A549 (cell line): Measurements from ENCODE around the gene MCTP1. TPM values are rescaled to one million over a fixed set of nuclear protein-coding genes. Genes with fewer than 3 reads are reported as not detected.
A peak's percentile ranks its signal among the peaks of the same experiment; 100 is the strongest.
"Not testable (repeated sequence)": the region's sequence is repeated elsewhere in the genome, so short reads cannot be mapped to it uniquely, and the experiment has no call there.

Experiments used
- ATAC-seq, 2 experiments: fragments of 200-7000 bp in 1 of 2; fragments of >200 bp in 1 of 2; cut with Nextera tagmentation in 1 of 2; cut with Tn5 transposase in 1 of 2; 3 replicates each; pipeline versions ENCODE4 v1.8.0 to v1.9.1; 2018 to 2020; ENCODE audit warnings: mild to moderate bottlenecking in 1 of 2, moderate library complexity in 1 of 2
- CTCF ChIA-PET: fragments of 300-600 bp; sonication (Branson Sonifier 250); formaldehyde crosslinking; extraction: SDS; loops from one replicate; lab custom pipeline; 2021; ENCODE audit warnings: antibody characterized with exemption, inconsistent platforms; lab: Yijun Ruan, JAX
- POLR2A ChIA-PET: fragments of 350-600 bp; formaldehyde crosslinking; extraction: SDS; loops from one replicate; lab custom pipeline; 2021; ENCODE audit warnings: antibody characterized with exemption, inconsistent platforms; lab: Yijun Ruan, JAX
- DNase-seq, 2 experiments: peaks; one replicate each; pipeline versions ENCODE4 v3.0.0 to v3.0.0-alpha.2; 2011 to 2016; ENCODE audit warnings: low read depth in 1 of 2, low spot score in 1 of 2
- FAIRE-seq: peaks from 2 replicates; lab custom pipeline; 2011; peaks lifted over from hg19 to GRCh38; lab: Jason Lieb, UNC
- H3K27ac ChIP-seq, 2 experiments: fragments of >200 bp; sonication (Bioruptor Twin); formaldehyde crosslinking; 3 replicates each; pipeline ENCODE4 v1.5.1; 2016 to 2017
- H3K4me1 ChIP-seq: fragments of >200 bp; sonication (Bioruptor Twin); formaldehyde crosslinking; 3 replicates; pipeline ENCODE4 v1.6.1; 2016
- H3K4me2 ChIP-seq: fragments of >200 bp; sonication (Bioruptor Twin); formaldehyde crosslinking; 3 replicates; pipeline ENCODE4 v1.6.1; 2016
- H3K4me3 ChIP-seq: fragments of >200 bp; sonication (Bioruptor Twin); formaldehyde crosslinking; 3 replicates; pipeline ENCODE4 v1.5.1; 2016
- H3K9me3 ChIP-seq: fragments of >200 bp; sonication (Bioruptor Twin); formaldehyde crosslinking; 3 replicates; pipeline ENCODE4 v1.6.1; 2016
- BCL3 ChIP-seq: fragments of >200 bp; sonication (Bioruptor Twin); formaldehyde crosslinking; IDR thresholded peaks from 3 replicates; pipeline ENCODE4 v1.6.1; 2016
- CTCF ChIP-seq: fragments of >200 bp; sonication (Bioruptor Twin); formaldehyde crosslinking; IDR thresholded peaks from 3 replicates; pipeline ENCODE4 v1.5.1; 2016
- FOXS1 ChIP-seq: fragments of 250-450 bp; sonication (Bioruptor Pico); IDR thresholded peaks from 2 replicates; pipeline ENCODE4 v1.5.0; 2020; ENCODE audit warnings: mild to moderate bottlenecking, moderate library complexity
- GATA3 ChIP-seq: IDR thresholded peaks from 2 replicates; pipeline ENCODE4 v1.6.1; 2012; ENCODE audit warnings: borderline replicate concordance
- HES2 ChIP-seq: fragments of >200 bp; sonication (Bioruptor Twin); formaldehyde crosslinking; IDR thresholded peaks from 2 replicates; pipeline ENCODE4 v1.6.1; 2016
- HEYL ChIP-seq: fragments of 250-450 bp; sonication (Bioruptor Pico); IDR thresholded peaks from 2 replicates; pipeline ENCODE4 v1.8.0; 2021; ENCODE audit warnings: mild to moderate bottlenecking, moderate library complexity
- HOXB5 ChIP-seq: fragments of 250-450 bp; sonication (Bioruptor Pico); IDR thresholded peaks from 2 replicates; pipeline ENCODE4 v1.5.0; 2020; ENCODE audit warnings: mild to moderate bottlenecking, moderate library complexity
- SREBF2 ChIP-seq: fragments of 450-650 bp; IDR thresholded peaks from 2 replicates; pipeline ENCODE4 v1.6.1; 2014; ENCODE audit warnings: mild to moderate bottlenecking, moderate library complexity
- TP53 ChIP-seq: fragments of 250-450 bp; sonication (Bioruptor Pico); IDR thresholded peaks from 2 replicates; pipeline ENCODE4 v1.5.0; 2021; ENCODE audit warnings: mild to moderate bottlenecking, moderate library complexity
- ZC3H11A ChIP-seq: fragments of 450-650 bp; IDR thresholded peaks from 2 replicates; pipeline ENCODE4 v1.6.1; 2014; ENCODE audit warnings: antibody characterized with exemption, mild to moderate bottlenecking
- WGBS: methylation state at CpG from one replicate; pipeline ENCODE4 v1.1.6; 2017; ENCODE audit errors: missing lambda C conversion rate; 5-methylcytosine and 5-hydroxymethylcytosine counted together
- polyA plus RNA-seq, 4 experiments: library from polyadenylated mRNA; depleted of rRNA in 3 of 4; stranded (reverse); fragments of >200 nt; fragmentation: RNase III in 1 of 4; extraction: RNeasy Plus Mini Kit Qiagen cat#74134 plus additional on column Dnase treatment in 1 of 4; gene quantifications; 2 replicates in 3 of 4; 3 replicates in 1 of 4; pipeline ENCODE4 v1.2.3, GENCODE V29; 2011 to 2017
- TF ChIP-seq, protein P1 (sequence below): IDR thresholded peaks from 2 replicates; pipeline ENCODE4 v1.6.1; 2012; ENCODE audit warnings: low read depth, borderline replicate concordance

Gene MCTP1
- polyA plus RNA-seq, 2 of the 4 experiments (the other 2 are of a cell fraction): 5.4 to 6.9 TPM

DNA sequence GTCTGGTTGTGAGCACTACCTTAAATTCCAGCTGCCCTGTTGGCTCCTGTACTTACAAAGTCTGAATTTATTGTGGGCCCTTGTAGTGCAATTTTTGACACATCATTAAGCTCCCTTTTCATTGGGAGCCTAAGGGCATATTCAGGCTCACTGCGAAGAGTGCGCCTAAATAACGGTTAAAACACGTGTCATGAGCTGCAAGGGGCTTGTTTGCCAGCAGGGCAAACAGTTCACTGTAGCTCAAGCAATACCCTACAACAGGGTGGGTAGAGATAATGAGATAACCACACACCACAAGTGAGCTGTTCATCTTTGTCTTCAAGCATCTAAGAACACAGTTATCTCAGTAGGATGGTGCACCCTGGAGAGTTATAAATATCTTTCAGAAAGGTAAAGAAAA lies 452.2 kb downstream of the MCTP1 start (continued):
- TF ChIP-seq, protein P1, sequence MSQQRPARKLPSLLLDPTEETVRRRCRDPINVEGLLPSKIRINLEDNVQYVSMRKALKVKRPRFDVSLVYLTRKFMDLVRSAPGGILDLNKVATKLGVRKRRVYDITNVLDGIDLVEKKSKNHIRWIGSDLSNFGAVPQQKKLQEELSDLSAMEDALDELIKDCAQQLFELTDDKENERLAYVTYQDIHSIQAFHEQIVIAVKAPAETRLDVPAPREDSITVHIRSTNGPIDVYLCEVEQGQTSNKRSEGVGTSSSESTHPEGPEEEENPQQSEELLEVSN: no peak
- TF ChIP-seq GATA3: no peak
- TF ChIP-seq HOXB5: no peak

- CTCF ChIA-PET: no interaction called here
- no peak for FAIRE-seq
- ATAC-seq: no peak
- WGBS: 33% methylated on average over 2 of the region's 2 CpGs
- POLR2A ChIA-PET: no interaction called here
- H3K9me3 ChIP-seq: no peaks in the 10 kb centered on the region
- no peak overlapping the region for H3K4me2 ChIP-seq
- H3K27ac ChIP-seq: no peak overlapping the region
- TF ChIP-seq FOXS1 (no peak), CTCF (0 out of 3 replicates have a peak, but pooled peaks have one; percentile 9), ZC3H11A (no peak)
- H3K4me1 ChIP-seq: no peaks in the 10 kb centered on the region
- no peak overlapping the region for H3K4me3 ChIP-seq
- DNase-seq: peak in 1 of 2 experiments; percentile 14
Measured at GRCh38 chr5:94830520-94830919, 454.4 kb downstream of the MCTP1 start.

- H3K4me1 ChIP-seq, FAIRE-seq, POLR2A ChIA-PET, ATAC-seq, H3K4me2 ChIP-seq, DNase-seq, H3K4me3 ChIP-seq, H3K9me3 ChIP-seq, H3K27ac ChIP-seq: not testable (repeated sequence)
- CTCF ChIA-PET: interaction anchor here (1.9 kb wide), 1 partner anchor 13 kb away, joined by 7 read pairs; no protein-coding TSS in a partner anchor
- WGBS: 60% methylated on average over 2 of the region's 5 CpGs
Measured at GRCh38 chr5:94828222-94828621, 456.7 kb downstream of the MCTP1 start.

GRCh38 chr5:94820488-94820887 lies 464.4 kb downstream of the MCTP1 start:
- Histone ChIP-seq H3K4me1 (no peaks in the 10 kb centered on the region), H3K4me3 (no peak overlapping the region), H3K27ac (no peak overlapping the region), H3K4me2 (no peak overlapping the region), H3K9me3 (no peaks in the 10 kb centered on the region)
- WGBS: 82% methylated on average over 3 of the region's 3 CpGs
- TF ChIP-seq HEYL (CRISPR knock-in tag) (no peak), SREBF2 (no peak), GATA3 (no peak), HES2 (no peak), TP53 (CRISPR knock-in tag) (no peak), ZC3H11A (no peak)
- POLR2A ChIA-PET: no interaction called here
- no peak for ATAC-seq
- FAIRE-seq: no peak
- DNase-seq: no peak
- CTCF ChIA-PET: no interaction called here

DNA sequence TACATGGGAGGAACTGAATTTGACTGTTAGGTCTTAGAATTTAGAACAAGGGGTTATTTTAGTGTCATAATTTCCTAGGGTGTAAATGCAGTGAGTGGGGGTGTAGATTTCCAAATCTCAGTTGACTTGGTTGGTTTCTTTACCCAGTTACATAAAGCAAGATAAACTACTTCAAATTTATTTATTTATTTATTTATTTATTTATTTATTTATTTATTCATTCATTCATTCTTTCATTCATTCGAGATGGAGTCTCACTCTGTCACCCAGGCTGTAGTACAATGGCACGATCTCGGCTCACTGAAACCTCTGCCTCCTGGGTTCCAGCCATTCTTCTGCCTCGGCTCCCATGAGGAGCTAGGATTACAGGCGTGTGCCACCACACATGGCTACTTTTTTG lies 466.0 kb downstream of the MCTP1 start:
- 68% methylated on average over 5 of the region's 5 CpGs for WGBS
- POLR2A ChIA-PET: no interaction called here

More for the DNA sequence above, 466.0 kb downstream of the MCTP1 start:
- ATAC-seq (no peak), DNase-seq (no peak), FAIRE-seq (no peak)
- Histone ChIP-seq H3K4me1 (no peaks in the 10 kb centered on the region), H3K4me3 (no peak overlapping the region), H3K9me3 (no peaks in the 10 kb centered on the region), H3K27ac (no peak overlapping the region), H3K4me2 (no peak overlapping the region)
- CTCF ChIA-PET: no interaction called here
- peak; percentile 74 for TF ChIP-seq ZC3H11A
- no peak for TF ChIP-seq BCL3
